H1 (cell line): ENCODE results near the gene GGT6. TPM values are rescaled to one million over a fixed set of nuclear protein-coding genes. Genes with fewer than 3 reads are reported as not detected.

Experiments
- ASH2L ChIP-seq: fragments of 200-600, 300-600 bp; sonication (generic); IDR thresholded peaks from one replicate; pipeline ENCODE4 v1.7.1; 2017; ENCODE audit warnings: low read length
- GABPA ChIP-seq: IDR thresholded peaks from 2 replicates; pipeline ENCODE4 v1.6.1; 2011; ENCODE audit warnings: mild to moderate bottlenecking, low read length, moderate library complexity, borderline replicate concordance; ENCODE audit not compliant: insufficient read depth
- RFX5 ChIP-seq: IDR thresholded peaks from 2 replicates; pipeline ENCODE4 v1.6.1; 2011; ENCODE audit warnings: low read depth, low read length, improper control_type of control experiment, borderline replicate concordance
- polyA plus RNA-seq, 7 experiments: library from polyadenylated mRNA; depleted of rRNA in 3 of 7; stranded (reverse) in 5 of 7; unstranded in 2 of 7; fragments of >200 nt in 5 of 7; fragments of 200-250 nt in 2 of 7; gene quantifications; 1 replicate in 5 of 7; 2 replicates in 1 of 7; 4 replicates in 1 of 7; pipeline versions ENCODE4 v1.2.1 to v1.2.3, GENCODE V29; 2011 to 2013; ENCODE audit warnings: missing spikeins in 2 of 7, mixed read lengths in 2 of 7
- total RNA-seq: library from RNA; stranded (reverse); fragmentation: NEBNext Ultra II Directional; extraction: Animal tissue kit (Norgen Biotek cat#: 25700); gene quantifications from 2 replicates; pipeline ENCODE4 v1.2.1, GENCODE V29; 2021

The GGT6 gene
- total and polyA plus RNA-seq, 2 of the 8 experiments (the other 6 are each of a cell fraction or from before 2014, with no cell fraction given): 0.18 TPM; not detected in 1

- TF ChIP-seq GABPA: no peak
- TF ChIP-seq RFX5: no peak
- TF ChIP-seq ASH2L: no peak
Measured at GRCh38 chr17:4597975-4598374, 37.6 kb upstream of the GGT6 start (continued).
